Central memory CD8-positive, alpha-beta T cell (primary cell): ENCODE results near the gene TTN.

Source experiments
- ATAC-seq: fragments of 150-1000 bp; cut with Tn5 transposase; replicated peaks from 2 replicates; pipeline ENCODE4 v1.10.0; 2022; ENCODE audit warnings: mild to moderate bottlenecking, moderate FRiP score, moderate number of reproducible peaks; ENCODE audit not compliant: poor library complexity, severe bottlenecking; ENCODE audit errors: extremely low read depth
- DNase-seq, 2 donors: peaks; one replicate each; pipeline ENCODE4 v3.0.0; 2021; ENCODE audit warnings: low spot score in 2 of 2
- H3K27ac Mint-ChIP-seq: one replicate; pipeline ENCODE4 v1.8.0; 2022; ENCODE audit warnings: low read depth, mild to moderate bottlenecking, moderate library complexity, mixed read lengths
- H3K27me3 Mint-ChIP-seq: one replicate; pipeline ENCODE4 v1.8.0; 2022; ENCODE audit warnings: mixed read lengths
- H3K36me3 Mint-ChIP-seq: one replicate; pipeline ENCODE4 v1.8.0; 2022; ENCODE audit warnings: mild to moderate bottlenecking, moderate library complexity, mixed read lengths; ENCODE audit not compliant: insufficient read depth
- H3K4me1 Mint-ChIP-seq: one replicate; pipeline ENCODE4 v1.8.0; 2022; ENCODE audit warnings: mixed read lengths
- H3K4me3 Mint-ChIP-seq: one replicate; pipeline ENCODE4 v1.8.0; 2022; ENCODE audit warnings: mild to moderate bottlenecking, moderate library complexity, mixed read lengths
- H3K9me3 Mint-ChIP-seq: one replicate; pipeline ENCODE4 v1.8.0; 2022; ENCODE audit warnings: mixed read lengths

TTN gene

DNA sequence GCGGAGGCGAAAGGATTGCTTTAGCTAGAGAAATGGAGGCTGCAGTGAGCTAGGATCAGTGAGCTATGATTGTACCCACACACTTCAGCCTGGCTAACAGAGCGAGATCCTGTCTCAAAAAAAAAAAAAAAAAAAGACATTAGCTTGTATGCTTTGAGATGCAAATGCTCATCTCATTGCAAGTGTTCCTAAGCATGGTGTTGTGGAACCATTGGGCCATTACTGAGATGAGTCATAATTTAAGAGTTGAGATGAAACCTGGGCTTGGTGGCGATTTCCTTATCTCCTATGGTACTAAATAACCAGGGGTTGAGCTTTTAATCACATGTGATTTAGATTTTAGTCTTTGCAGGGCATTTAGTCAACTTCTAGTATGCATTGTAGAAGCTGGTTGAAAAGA is 324.8 kb downstream of the TTN start:
- Mint-ChIP-seq H3K9me3 (no peaks in the 10 kb centered on the region), H3K4me3 (peak overlapping the region; percentile 99), H3K36me3 (peaks cover 23% of the 10 kb centered on the region), H3K27ac (no peak overlapping the region), H3K4me1 (peaks cover 56% of the 10 kb centered on the region), H3K27me3 (no peaks in the 10 kb centered on the region)
- DNase-seq (no peak), ATAC-seq (no peak)

DNA sequence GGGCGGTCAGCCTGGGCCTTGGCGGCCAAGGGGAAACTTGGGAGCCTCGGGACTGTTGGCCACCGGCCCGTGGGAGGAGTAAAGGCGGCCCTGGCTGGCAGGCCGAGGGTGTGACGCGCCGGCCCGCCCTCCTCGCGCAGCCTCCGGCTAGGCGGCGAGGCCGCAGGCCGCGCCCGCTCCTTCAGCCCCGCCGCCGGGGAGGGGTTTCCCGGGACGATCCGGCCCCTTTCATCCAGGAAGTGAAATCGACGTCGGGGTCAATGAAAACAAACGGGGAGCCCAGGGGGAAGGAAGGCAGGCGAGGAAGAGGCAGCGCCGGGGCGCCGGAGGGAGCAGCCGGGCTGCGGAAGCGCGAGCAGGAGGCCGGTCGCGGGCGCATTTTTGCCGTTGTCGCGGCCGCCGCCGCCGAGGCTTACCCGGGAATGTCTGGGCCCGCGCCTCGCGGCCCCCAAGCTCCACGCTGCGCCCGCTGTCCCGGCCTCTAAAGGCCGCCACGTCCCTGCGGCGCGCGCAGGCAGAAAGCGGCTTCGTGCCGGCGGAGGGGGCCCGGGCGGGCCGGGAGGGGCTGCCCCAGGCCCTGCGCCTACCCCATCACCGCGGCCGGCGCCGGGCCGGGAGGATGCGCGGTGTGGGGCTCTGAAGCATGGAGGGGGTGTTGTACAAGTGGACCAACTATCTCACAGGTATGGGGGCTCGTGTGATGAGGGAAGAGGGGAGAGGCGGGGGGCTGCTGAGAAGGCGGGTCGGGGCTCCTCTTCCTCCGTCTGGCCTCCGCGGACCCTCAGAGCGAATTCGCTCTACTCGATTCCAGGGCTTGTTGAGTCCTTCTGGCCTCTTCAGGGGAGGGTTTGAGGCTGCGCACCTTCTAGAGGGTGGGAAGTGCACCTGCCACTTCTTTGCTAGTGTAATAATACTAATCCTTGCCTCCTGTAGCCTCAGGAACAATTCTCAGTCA is 326.7 kb downstream of the TTN start, which contains the start of gene PLEKHA3:
TSS of gene PLEKHA3 (plus strand) at position 231 of the 955 bp plus-strand sequence. CDS start at position 644, 413 bp downstream.
- H3K9me3 Mint-ChIP-seq, result no peaks in the 10 kb centered on the region
- ATAC-seq, result peak; percentile 40
- peaks cover 42% of the 10 kb centered on the region for H3K4me1 Mint-ChIP-seq
- peaks cover 17% of the 10 kb centered on the region for H3K36me3 Mint-ChIP-seq
- no peaks in the 10 kb centered on the region for H3K27me3 Mint-ChIP-seq
- peak within 1 kb of the TSS; percentile 99 for H3K4me3 Mint-ChIP-seq
- peak within 1 kb of the TSS; percentile 96 for H3K27ac Mint-ChIP-seq
- DNase-seq, result peak; percentile 52 to 59

DNA sequence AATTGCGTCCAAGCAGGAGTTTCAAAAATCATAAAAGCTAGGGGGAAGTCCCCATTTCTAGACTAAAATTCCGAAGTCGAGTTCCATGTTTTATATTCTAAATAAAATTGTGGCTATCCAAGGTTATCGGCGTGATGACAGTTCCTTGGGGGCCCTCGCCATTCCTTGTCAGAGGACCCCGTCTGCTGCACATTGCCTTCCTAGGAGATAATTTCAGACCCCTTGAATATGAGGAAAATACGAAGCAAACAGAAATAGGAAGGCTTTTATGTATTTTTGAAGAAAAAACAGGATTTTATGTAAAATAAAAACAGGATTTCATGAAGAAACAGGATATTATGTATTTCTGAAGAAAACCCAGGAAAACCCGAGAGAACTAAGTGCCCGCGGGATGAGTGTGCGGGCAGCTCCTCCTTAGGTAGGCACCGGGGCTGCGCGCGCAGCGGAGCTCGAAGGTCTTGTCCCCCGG is 327.4 kb downstream of the TTN start:
- no peak for DNase-seq
- peaks cover 17% of the 10 kb centered on the region for H3K36me3 Mint-ChIP-seq
- H3K9me3 Mint-ChIP-seq, result no peaks in the 10 kb centered on the region
- no peak for ATAC-seq
- H3K4me3 Mint-ChIP-seq, result peak overlapping the region; percentile 99
- H3K27ac Mint-ChIP-seq, result peak overlapping the region; percentile 96
- H3K27me3 Mint-ChIP-seq, result no peaks in the 10 kb centered on the region
- H3K4me1 Mint-ChIP-seq, result peaks cover 37% of the 10 kb centered on the region

DNA sequence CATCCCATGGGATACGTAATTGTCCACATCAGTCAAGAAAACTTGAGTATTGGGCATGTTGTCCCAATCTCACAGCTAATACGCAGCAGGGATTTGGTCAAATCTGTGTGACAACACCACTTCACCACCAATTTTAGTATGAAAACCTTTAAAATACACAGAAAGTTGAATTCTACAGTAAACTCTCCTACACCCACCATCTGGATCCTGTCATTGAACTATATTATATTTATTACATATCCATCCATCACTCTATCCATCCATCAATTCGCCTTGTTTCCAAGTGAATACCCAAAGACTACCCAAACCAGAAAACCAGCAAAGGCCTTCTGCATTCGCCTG is 328.0 kb downstream of the TTN start:
- Mint-ChIP-seq H3K4me1 (peaks cover 32% of the 10 kb centered on the region), H3K4me3 (peak overlapping the region; percentile 99), H3K27me3 (no peaks in the 10 kb centered on the region), H3K27ac (peak overlapping the region; percentile 96), H3K36me3 (peaks cover 17% of the 10 kb centered on the region), H3K9me3 (no peaks in the 10 kb centered on the region)
- ATAC-seq (no peak), DNase-seq (no peak)

DNA sequence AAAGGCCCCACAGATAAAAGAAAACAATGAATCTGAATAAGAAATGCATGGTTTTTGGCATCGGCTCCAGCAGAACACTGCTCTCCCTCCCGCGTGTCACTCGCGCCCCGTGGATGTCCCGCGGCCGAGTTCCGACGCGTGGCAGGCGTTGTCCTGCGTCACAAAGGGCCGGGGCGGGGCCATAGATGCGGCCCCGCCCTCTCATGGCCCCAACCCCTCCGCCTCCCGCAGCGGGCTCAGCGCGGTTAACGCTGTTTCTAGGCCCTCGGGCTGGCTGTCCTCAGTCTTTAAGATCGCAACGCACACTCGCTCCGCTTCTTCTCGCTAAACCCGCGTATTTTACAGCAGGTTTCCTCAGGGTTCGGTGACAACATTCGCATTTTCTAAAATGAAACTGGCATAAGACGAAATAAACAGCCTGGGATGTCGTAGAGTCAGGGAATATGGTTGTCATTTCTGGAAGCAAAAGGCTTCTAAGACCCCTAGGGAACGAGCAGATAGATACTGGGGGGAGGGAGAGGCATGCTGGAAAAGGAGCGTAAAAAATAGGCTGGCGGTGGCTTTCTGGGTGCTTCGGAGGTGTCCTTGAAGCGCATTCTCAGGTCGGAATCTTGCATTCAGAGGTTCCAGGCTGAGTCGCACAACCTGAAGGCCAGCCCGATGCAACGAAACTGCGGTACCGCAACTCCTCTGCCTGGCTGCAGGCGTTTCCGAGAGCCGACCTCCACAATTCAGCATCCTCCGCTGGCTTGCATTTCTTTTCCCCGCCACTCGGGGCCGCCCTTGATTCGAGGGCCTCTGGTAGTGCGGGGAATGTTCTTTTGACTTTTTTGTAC is 328.6 kb downstream of the TTN start, which contains the start of gene FKBP7:
TSS of gene FKBP7 (minus strand) at position 162 of the 836 bp plus-strand sequence. CDS start at position 61, 101 bp downstream.
- ATAC-seq (peak; percentile 83), DNase-seq (peak; percentile 64 to 74)
- H3K27me3 Mint-ChIP-seq, result no peaks in the 10 kb centered on the region
- peak within 1 kb of the TSS; percentile 99 for H3K4me3 Mint-ChIP-seq
- H3K9me3 Mint-ChIP-seq, result no peaks in the 10 kb centered on the region
- H3K36me3 Mint-ChIP-seq, result peaks cover 17% of the 10 kb centered on the region
- peaks cover 32% of the 10 kb centered on the region for H3K4me1 Mint-ChIP-seq
- peak within 1 kb of the TSS; percentile 96 for H3K27ac Mint-ChIP-seq

DNA sequence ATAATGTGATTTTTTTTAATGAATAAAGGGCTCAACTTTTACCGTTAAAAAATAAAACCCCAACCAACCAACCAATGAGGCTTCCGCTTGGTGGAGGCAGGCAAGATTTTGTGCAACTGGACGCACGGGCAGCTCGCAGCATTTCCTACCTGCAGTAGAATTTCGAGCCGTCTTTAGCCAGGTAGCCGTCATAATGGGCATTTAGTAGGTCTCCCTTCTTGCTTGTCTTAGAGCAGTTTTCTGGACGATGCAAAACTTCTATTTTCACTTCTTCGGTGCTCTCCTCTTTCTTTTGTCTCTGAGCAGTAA is 329.1 kb downstream of the TTN start:
- no peak for DNase-seq

DNA sequence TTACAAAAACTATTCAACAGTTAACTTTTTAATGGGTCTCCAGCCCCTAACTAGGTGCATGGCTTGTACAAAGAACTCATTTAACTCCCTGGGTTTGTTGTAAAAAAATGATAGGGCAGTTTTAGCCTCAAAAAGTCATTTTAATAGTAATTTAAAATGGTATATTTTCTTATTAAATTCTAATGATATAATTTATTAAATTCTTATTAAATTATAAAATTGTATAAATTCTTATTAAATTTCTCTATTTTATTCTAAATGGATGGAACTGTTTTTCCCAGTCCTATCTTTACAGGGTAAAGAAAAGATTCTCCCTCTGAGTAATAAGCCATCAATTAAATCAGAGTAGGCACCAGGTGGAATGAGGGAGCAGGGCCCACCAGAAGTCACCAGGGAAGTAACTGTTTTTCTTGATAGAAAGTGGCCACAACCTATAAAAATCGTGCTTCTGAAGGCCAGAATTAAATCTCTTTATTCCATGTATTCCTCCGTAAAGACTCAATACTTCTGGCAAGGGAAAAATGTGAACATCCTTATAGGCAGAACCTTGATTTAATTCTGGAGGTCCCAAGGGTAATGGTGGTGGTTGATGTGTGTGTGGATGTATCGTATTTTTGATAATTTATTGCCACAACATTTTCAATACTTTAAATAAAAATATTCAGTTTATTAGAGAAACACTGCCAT is 329.6 kb downstream of the TTN start:
- Mint-ChIP-seq H3K4me3 (peak overlapping the region; percentile 99), H3K36me3 (peaks cover 17% of the 10 kb centered on the region), H3K27ac (peak overlapping the region; percentile 96), H3K9me3 (no peaks in the 10 kb centered on the region), H3K27me3 (no peaks in the 10 kb centered on the region), H3K4me1 (peaks cover 27% of the 10 kb centered on the region)
- no peak for ATAC-seq
- no peak for DNase-seq

More for the DNA sequence above, 329.1 kb downstream of the TTN start:
- H3K9me3 Mint-ChIP-seq, result no peaks in the 10 kb centered on the region
- no peaks in the 10 kb centered on the region for H3K27me3 Mint-ChIP-seq
- peak overlapping the region; percentile 96 for H3K27ac Mint-ChIP-seq
- H3K4me1 Mint-ChIP-seq, result peaks cover 32% of the 10 kb centered on the region
- H3K4me3 Mint-ChIP-seq, result peak overlapping the region; percentile 99
- H3K36me3 Mint-ChIP-seq, result peaks cover 17% of the 10 kb centered on the region
- ATAC-seq, result no peak

DNA sequence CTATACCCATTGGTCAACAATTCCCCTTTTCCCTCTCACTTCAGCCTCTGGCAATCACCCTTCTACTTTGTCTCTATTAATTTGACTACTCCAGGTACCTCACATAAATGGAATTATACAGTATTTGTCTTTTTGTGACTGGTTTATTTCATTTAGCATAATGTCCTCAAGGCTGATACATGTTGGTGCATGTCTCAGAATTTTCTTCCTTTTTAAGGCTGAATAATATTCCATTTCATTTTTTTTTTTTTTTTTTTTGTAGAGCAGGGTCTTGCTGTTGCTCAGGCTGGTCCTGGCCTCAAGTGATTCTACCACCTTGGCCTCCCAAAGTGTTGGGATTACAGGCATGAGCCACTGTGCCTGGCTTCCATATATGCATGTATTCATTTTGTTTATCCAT is 330.7 kb downstream of the TTN start:
- ATAC-seq, result no peak
- no peaks in the 10 kb centered on the region for H3K27me3 Mint-ChIP-seq
- no peak overlapping the region for H3K27ac Mint-ChIP-seq

More for the DNA sequence above, 330.7 kb downstream of the TTN start:
- no peak for DNase-seq
- peaks cover 17% of the 10 kb centered on the region for H3K36me3 Mint-ChIP-seq
- peaks cover 16% of the 10 kb centered on the region for H3K4me1 Mint-ChIP-seq
- no peak overlapping the region for H3K4me3 Mint-ChIP-seq
- no peaks in the 10 kb centered on the region for H3K9me3 Mint-ChIP-seq
